Stomach (tissue), 9 donors: ENCODE results near the gene USP17L13. TPM values are rescaled to one million over a fixed set of nuclear protein-coding genes. Genes with fewer than 3 reads are reported as not detected.
"Not testable (repeated sequence)": the region's sequence is repeated elsewhere in the genome, so short reads cannot be mapped to it uniquely, and the experiment has no call there.

Source experiments
- DNase-seq, 2 donors: peaks; one replicate each; pipeline versions ENCODE4 v3.0.0 to v3.0.0-alpha.2; 2013 to 2019
- H3K27ac ChIP-seq, 5 donors: fragments of 200-600 bp in 4 of 5; sonication (generic) in 4 of 5; one replicate each; pipeline ENCODE4 v1.5.1; 2013 to 2019; ENCODE audit warnings: mild to moderate bottlenecking in 1 of 5, moderate library complexity in 1 of 5
- H3K27me3 ChIP-seq, 3 donors: fragments of 200-600 bp; sonication (generic); one replicate each; pipeline ENCODE4 v1.5.1; 2017 to 2019; ENCODE audit warnings: mixed run types in 1 of 3
- H3K36me3 ChIP-seq, 4 donors: fragments of 200-600 bp; sonication (generic); 1 replicate in 3 of 4; 2 replicates in 1 of 4; pipeline ENCODE4 v1.5.1; 2016 to 2019
- H3K4me1 ChIP-seq, 4 donors: fragments of 200-600 bp; sonication (generic); one replicate each; pipeline ENCODE4 v1.5.1; 2016 to 2019
- H3K4me3 ChIP-seq, 4 donors: fragments of 200-600 bp; sonication (generic) in 3 of 4; one replicate each; pipeline ENCODE4 v1.5.1; 2016 to 2019; ENCODE audit warnings: mild to moderate bottlenecking in 1 of 4
- H3K9me3 ChIP-seq, 4 donors: fragments of 200-600 bp; sonication (generic); one replicate each; pipeline ENCODE4 v1.5.1; 2016 to 2019
- WGBS, 5 donors: extraction: QIAGEN DNeasy Blood & Tissue Kit in 3 of 5; methylation state at CpG; one replicate each; pipeline versions ENCODE4 v1.1.5 to v1.1.7; 2013 to 2018; 5-methylcytosine and 5-hydroxymethylcytosine counted together
- intact Hi-C: fragments of 100-400 bp; cut with DNase I; formaldehyde crosslinking; loops from one replicate; pipeline ENCODE4 v1.15.1; 2023; ENCODE audit warnings: low total_unique reads
- polyA plus RNA-seq, 3 donors: library from polyadenylated mRNA; stranded (reverse); fragments of 200-250 nt; gene quantifications; one replicate each; pipeline ENCODE4 v1.2.3, GENCODE V29; 2013
- total RNA-seq, 5 donors: library from RNA; depleted of rRNA; stranded (reverse); fragments of >200 nt; gene quantifications; one replicate each; pipeline versions ENCODE4 v1.1.0 to v1.2.3, GENCODE V29; 2014 to 2016
- donor health status: healthy with polysubstance abuse.
- donor health status: Bipolar disorder and iron deficiency.
- donor health status: healthy.

Gene USP17L13
- total and polyA plus RNA-seq, 8 donors: not detected

GRCh38 chr4:9257824-9258223, 33.1 kb downstream of the USP17L13 start, which contains the start of gene USP17L20:
USP17L20 (plus strand) TSS chr4:9258124; CDS start chr4:9258124, 0 bp downstream.
- H3K4me3 ChIP-seq, DNase-seq, H3K4me1 ChIP-seq, intact Hi-C loops, H3K27me3 ChIP-seq, H3K27ac ChIP-seq, H3K36me3 ChIP-seq, H3K9me3 ChIP-seq: not testable (repeated sequence)
- WGBS, 5 donors: no CpG with 5 or more reads among the region's 15 CpGs

- no CpG with 5 or more reads among the region's 13 CpGs for WGBS, 5 donors
- intact Hi-C loops, H3K36me3 ChIP-seq: not testable (repeated sequence)
These were observed 37.9 kb downstream of the USP17L13 start, which contains the start of gene USP17L21 for GRCh38 chr4:9262572-9262971. USP17L21 (plus strand) TSS chr4:9262872; CDS start chr4:9262872, 0 bp downstream.

GRCh38 chr4:9267319-9267718, 42.6 kb downstream of the USP17L13 start, which contains the start of gene USP17L22:
USP17L22 (plus strand) TSS chr4:9267619; CDS start chr4:9267619, 0 bp downstream.
- no CpG with 5 or more reads among the region's 15 CpGs for WGBS, 5 donors
- intact Hi-C loops: not testable (repeated sequence)

More at GRCh38 chr4:9262572-9262971, 37.9 kb downstream of the USP17L13 start, which contains the start of gene USP17L21:
- not testable (repeated sequence) for H3K9me3 ChIP-seq, H3K4me1 ChIP-seq, DNase-seq, H3K27ac ChIP-seq, H3K4me3 ChIP-seq, H3K27me3 ChIP-seq

GRCh38 chr4:9271719-9272118, 47.0 kb downstream of the USP17L13 start:
- peak in 1 of 2 donors; percentile 65 for DNase-seq
- H3K4me3 ChIP-seq, H3K36me3 ChIP-seq, H3K27ac ChIP-seq, H3K4me1 ChIP-seq, H3K27me3 ChIP-seq, H3K9me3 ChIP-seq, intact Hi-C loops: not testable (repeated sequence)
- WGBS, 5 donors: 83 to 87% (median 86%) methylated on average over 4 to 8 of the region's 10 CpGs

More at GRCh38 chr4:9267319-9267718, 42.6 kb downstream of the USP17L13 start, which contains the start of gene USP17L22:
- H3K27me3 ChIP-seq, H3K4me3 ChIP-seq, DNase-seq, H3K4me1 ChIP-seq, H3K36me3 ChIP-seq, H3K9me3 ChIP-seq, H3K27ac ChIP-seq: not testable (repeated sequence)

Other genes with a start within 250 kb of the USP17L13 start
- gene FAM90A26, start 54.5 kb upstream of the USP17L13 start, total RNA-seq: not detected
- not detected for gene FAM90A26, start 54.5 kb upstream of the USP17L13 start, polyA plus RNA-seq
- not detected for gene USP17L10, start 14.2 kb upstream of the USP17L13 start, total RNA-seq
- gene USP17L10, start 14.2 kb upstream of the USP17L13 start, polyA plus RNA-seq: not detected
- not detected for gene USP17L11, start 9.5 kb upstream of the USP17L13 start, total RNA-seq
- not detected for gene USP17L11, start 9.5 kb upstream of the USP17L13 start, polyA plus RNA-seq
- not detected for gene USP17L12, start 4.7 kb upstream of the USP17L13 start, total RNA-seq
- not detected for gene USP17L12, start 4.7 kb upstream of the USP17L13 start, polyA plus RNA-seq
- not detected for gene USP17L15, start 9.5 kb downstream of the USP17L13 start, total RNA-seq
- not detected for gene USP17L15, start 9.5 kb downstream of the USP17L13 start, polyA plus RNA-seq
- not detected for gene USP17L17, start 19.0 kb downstream of the USP17L13 start, total RNA-seq
- not detected for gene USP17L17, start 19.0 kb downstream of the USP17L13 start, polyA plus RNA-seq
- not detected for gene USP17L18, start 23.7 kb downstream of the USP17L13 start, total RNA-seq
- gene USP17L18, start 23.7 kb downstream of the USP17L13 start, polyA plus RNA-seq: not detected
- gene USP17L19, start 28.5 kb downstream of the USP17L13 start, total RNA-seq: not detected
- not detected for gene USP17L19, start 28.5 kb downstream of the USP17L13 start, polyA plus RNA-seq
- not detected for gene USP17L20, start 33.2 kb downstream of the USP17L13 start, total RNA-seq
- not detected for gene USP17L20, start 33.2 kb downstream of the USP17L13 start, polyA plus RNA-seq
- gene USP17L21, start 38.0 kb downstream of the USP17L13 start, total RNA-seq: not detected
- not detected for gene USP17L21, start 38.0 kb downstream of the USP17L13 start, polyA plus RNA-seq
- not detected for gene USP17L22, start 42.7 kb downstream of the USP17L13 start, total RNA-seq
- gene USP17L22, start 42.7 kb downstream of the USP17L13 start, polyA plus RNA-seq: not detected
- gene USP17L24, start 100.3 kb downstream of the USP17L13 start, total RNA-seq: not detected
- not detected for gene USP17L24, start 100.3 kb downstream of the USP17L13 start, polyA plus RNA-seq
- not detected for gene USP17L25, start 105.0 kb downstream of the USP17L13 start, total RNA-seq
- not detected for gene USP17L25, start 105.0 kb downstream of the USP17L13 start, polyA plus RNA-seq
- not detected for gene USP17L26, start 109.8 kb downstream of the USP17L13 start, total RNA-seq
- not detected for gene USP17L26, start 109.8 kb downstream of the USP17L13 start, polyA plus RNA-seq
- gene USP17L5, start 114.5 kb downstream of the USP17L13 start, total RNA-seq: not detected
- gene USP17L5, start 114.5 kb downstream of the USP17L13 start, polyA plus RNA-seq: not detected
- gene USP17L27, start 119.3 kb downstream of the USP17L13 start, total RNA-seq: not detected
- not detected for gene USP17L27, start 119.3 kb downstream of the USP17L13 start, polyA plus RNA-seq
- not detected for gene USP17L28, start 124.0 kb downstream of the USP17L13 start, total RNA-seq
- gene USP17L28, start 124.0 kb downstream of the USP17L13 start, polyA plus RNA-seq: not detected
- gene USP17L29, start 128.7 kb downstream of the USP17L13 start, total RNA-seq: not detected
- not detected for gene USP17L29, start 128.7 kb downstream of the USP17L13 start, polyA plus RNA-seq
- not detected for gene USP17L30, start 138.2 kb downstream of the USP17L13 start, total RNA-seq
- not detected for gene USP17L30, start 138.2 kb downstream of the USP17L13 start, polyA plus RNA-seq
- not detected for gene DEFB131A, start 219.5 kb downstream of the USP17L13 start, total RNA-seq
- not detected for gene DEFB131A, start 219.5 kb downstream of the USP17L13 start, polyA plus RNA-seq